Posterior cingulate gyrus (tissue), 11 donors: Measurements from ENCODE around the gene KDM5A.
"Not testable (repeated sequence)": the region's sequence is repeated elsewhere in the genome, so short reads cannot be mapped to it uniquely, and the experiment has no call there.

Experiments used
- DNase-seq, 10 donors: peaks; one replicate each; pipeline versions ENCODE4 v3.0.0 to v3.0.0-alpha.2; 2020 to 2021; ENCODE audit warnings: mixed read lengths in 3 of 10
- intact Hi-C: fragments of 100-400 bp; cut with DNase I; formaldehyde crosslinking; loops from one replicate; pipeline ENCODE4 v1.15.1; 2023

KDM5A gene

GRCh38 chr12:337039-337438 lies 52.1 kb downstream of the KDM5A start:
- no peak for DNase-seq
- intact Hi-C loops: no loop called here

- DNase-seq: no peak
- intact Hi-C loops: no loop called here
Measured at GRCh38 chr12:334125-334524, 55.0 kb downstream of the KDM5A start.

- DNase-seq: no peak
- intact Hi-C loops: no loop called here
Measured at GRCh38 chr12:332581-333205, 56.4 kb downstream of the KDM5A start.

GRCh38 chr12:331287-331686 lies 57.8 kb downstream of the KDM5A start:
- no peak for DNase-seq
- intact Hi-C loops: no loop called here

- intact Hi-C loops: no loop called here
- DNase-seq: no peak
Measured at GRCh38 chr12:325906-326305, 63.2 kb downstream of the KDM5A start.

GRCh38 chr12:323507-323906 lies 65.6 kb downstream of the KDM5A start:
- no peak for DNase-seq
- intact Hi-C loops: no loop called here

- intact Hi-C loops: no loop called here
- no peak for DNase-seq
Measured at GRCh38 chr12:321606-322326, 67.4 kb downstream of the KDM5A start.

GRCh38 chr12:318759-319515 lies 70.2 kb downstream of the KDM5A start:
- intact Hi-C loops: no loop called here
- DNase-seq: no peak

GRCh38 chr12:308511-308910 lies 80.6 kb downstream of the KDM5A start:
- DNase-seq: no peak
- intact Hi-C loops: no loop called here

GRCh38 chr12:307406-307805 lies 81.7 kb downstream of the KDM5A start:
- intact Hi-C loops: no loop called here

GRCh38 chr12:304805-305204 lies 84.3 kb downstream of the KDM5A start:
- DNase-seq: no peak
- intact Hi-C loops: no loop called here

More at GRCh38 chr12:307406-307805, 81.7 kb downstream of the KDM5A start:
- no peak for DNase-seq

GRCh38 chr12:302766-303165 lies 86.4 kb downstream of the KDM5A start:
- DNase-seq, intact Hi-C loops: not testable (repeated sequence)

GRCh38 chr12:300166-300565 lies 89.0 kb downstream of the KDM5A start:
- intact Hi-C loops, DNase-seq: not testable (repeated sequence)

- intact Hi-C loops: not testable (repeated sequence)
Measured at GRCh38 chr12:299511-299910, 89.6 kb downstream of the KDM5A start.

GRCh38 chr12:298059-298458 lies 91.1 kb downstream of the KDM5A start:
- DNase-seq, intact Hi-C loops: not testable (repeated sequence)

More at GRCh38 chr12:299511-299910, 89.6 kb downstream of the KDM5A start:
- not testable (repeated sequence) for DNase-seq

- intact Hi-C loops: no loop called here
- no peak for DNase-seq
Measured at GRCh38 chr12:295132-295531, 94.0 kb downstream of the KDM5A start.

- DNase-seq: no peak
- intact Hi-C loops: no loop called here
Measured at GRCh38 chr12:293199-293598, 95.9 kb downstream of the KDM5A start.

GRCh38 chr12:292186-292585 lies 96.9 kb downstream of the KDM5A start:
- no peak for DNase-seq
- intact Hi-C loops: no loop called here

GRCh38 chr12:291153-291723 lies 97.9 kb downstream of the KDM5A start:
- intact Hi-C loops: no loop called here
- DNase-seq: no peak

- no peak for DNase-seq
- intact Hi-C loops: no loop called here
Measured at GRCh38 chr12:288687-289086, 100.4 kb downstream of the KDM5A start.
